Erythroblast (primary cell): ENCODE data around the gene USP17L20.
"Not testable (repeated sequence)": the region's sequence is repeated elsewhere in the genome, so short reads cannot be mapped to it uniquely, and the experiment has no call there.

Source experiments
- GATA1 ChIP-seq: IDR thresholded peaks from 2 replicates; pipeline ENCODE4 v1.6.1; 2011; ENCODE audit warnings: low read depth, mild to moderate bottlenecking, control low read depth, low read length, moderate library complexity
- POLR2A ChIP-seq: IDR thresholded peaks from 2 replicates; pipeline ENCODE4 v1.6.1; 2011; ENCODE audit warnings: mild to moderate bottlenecking, low read length

GRCh38 chr4:9214701-9215100 lies 43.2 kb upstream of the USP17L20 start:
- not testable (repeated sequence) for TF ChIP-seq POLR2A, GATA1
